Thyroid gland (tissue), 4 donors: Measurements from ENCODE around the gene LYVE1. TPM values are rescaled to one million over a fixed set of nuclear protein-coding genes. Genes with fewer than 3 reads are reported as not detected.

Experiments used
- DNase-seq, 2 donors: peaks; one replicate each; pipeline ENCODE4 v3.0.0-alpha.2; 2019
- H3K27ac ChIP-seq, 3 donors: fragments of 200-600 bp; sonication (generic); 1 replicate in 2 of 3; 2 replicates in 1 of 3; pipeline ENCODE4 v1.5.1; 2016 to 2019; ENCODE audit warnings: mild to moderate bottlenecking in 1 of 3, moderate library complexity in 1 of 3
- H3K27me3 ChIP-seq: fragments of 200-600 bp; sonication (generic); one replicate; pipeline ENCODE4 v1.5.1; 2019
- H3K36me3 ChIP-seq, 2 donors: fragments of 200-600 bp; sonication (generic); one replicate each; pipeline ENCODE4 v1.5.1; 2016 to 2019
- H3K4me1 ChIP-seq, 2 donors: fragments of 200-600 bp; sonication (generic); one replicate each; pipeline ENCODE4 v1.5.1; 2017 to 2019
- H3K4me3 ChIP-seq, 3 donors: fragments of 200-600 bp; sonication (generic); replicated peaks in 1 of 3; 1 replicate in 2 of 3; 2 replicates in 1 of 3; pipeline ENCODE4 v1.5.1; 2016; ENCODE audit warnings: mild to moderate bottlenecking in 1 of 3
- H3K9me3 ChIP-seq: fragments of 200-600 bp; sonication (generic); one replicate; pipeline ENCODE4 v1.5.1; 2017
- CTCF ChIP-seq, 6 experiments: fragments of 200-600 bp in 3 of 6; fragments of 450-650 bp in 3 of 6; sonication (generic) in 3 of 6; IDR thresholded peaks; one replicate each; pipeline ENCODE4 v1.5.1; 2016 to 2019; ENCODE audit warnings: antibody characterized with exemption in 6 of 6, mild to moderate bottlenecking in 2 of 6, inconsistent platforms in 1 of 6, moderate library complexity in 1 of 6
- POLR2A ChIP-seq, 2 donors: fragments of 450-650 bp; IDR thresholded peaks; one replicate each; pipeline ENCODE4 v1.6.1; 2017; ENCODE audit warnings: antibody characterized with exemption in 2 of 2, mild to moderate bottlenecking in 2 of 2, moderate library complexity in 1 of 2
- WGBS, 2 donors: methylation state at CpG; one replicate each; pipeline ENCODE4 v1.1.5; 2017; 5-methylcytosine and 5-hydroxymethylcytosine counted together
- intact Hi-C: fragments of 100-400 bp; cut with DNase I; formaldehyde crosslinking; loops from one replicate; pipeline ENCODE4 v1.15.1; 2023
- total RNA-seq, 4 donors: library from RNA; depleted of rRNA; stranded (reverse); fragments of >200 nt; gene quantifications; one replicate each; pipeline ENCODE4 v1.2.3, GENCODE V29; 2016

LYVE1 gene
- total RNA-seq, 4 donors from 2014 or later = 27.2 to 185 (median 73.5) TPM

GRCh38 chr11:10603721-10604297, 35.3 kb upstream of the LYVE1 start:
- no peaks in the 10 kb centered on the region for H3K9me3 ChIP-seq
- no peak overlapping the region for H3K4me3 ChIP-seq
- no peaks in the 10 kb centered on the region for H3K27me3 ChIP-seq
- no peak for DNase-seq
- WGBS, 2 donors = 98% methylated on average over 3 of the region's 5 CpGs
- H3K27ac ChIP-seq = no peak overlapping the region
- TF ChIP-seq CTCF (IDR thresholded peaks at IDR 0.05) (no peak), POLR2A (IDR thresholded peaks at IDR 0.05) (no peak)
- intact Hi-C loops = no loop called here
- H3K4me1 ChIP-seq = peaks cover 5 to 17% of the 10 kb centered on the region in 2 donors
- no peaks in the 10 kb centered on the region for H3K36me3 ChIP-seq

GRCh38 chr11:10602945-10603344, 34.5 kb upstream of the LYVE1 start:
- no peaks in the 10 kb centered on the region for H3K36me3 ChIP-seq

GRCh38 chr11:10602366-10602765, 33.9 kb upstream of the LYVE1 start:
- Histone ChIP-seq H3K4me3 (no peak overlapping the region), H3K27me3 (no peaks in the 10 kb centered on the region), H3K27ac (no peak overlapping the region), H3K4me1 (peaks cover 0 to 10% of the 10 kb centered on the region in 2 donors), H3K36me3 (no peaks in the 10 kb centered on the region), H3K9me3 (no peaks in the 10 kb centered on the region)
- intact Hi-C loops = no loop called here
- no peak for DNase-seq
- WGBS, 2 donors = 90 to 97% methylated on average over 7 of the region's 7 CpGs
- TF ChIP-seq CTCF (IDR thresholded peaks at IDR 0.05) (no peak), POLR2A (IDR thresholded peaks at IDR 0.05) (no peak)

More at GRCh38 chr11:10602945-10603344, 34.5 kb upstream of the LYVE1 start:
- no peak for DNase-seq
- Histone ChIP-seq H3K9me3 (no peaks in the 10 kb centered on the region), H3K4me3 (no peak overlapping the region), H3K27me3 (no peaks in the 10 kb centered on the region), H3K27ac (no peak overlapping the region), H3K4me1 (peaks cover 2 to 16% of the 10 kb centered on the region in 2 donors)
- 90 to 94% methylated on average over 10 to 12 of the region's 12 CpGs for WGBS, 2 donors
- intact Hi-C loops = no loop called here
- TF ChIP-seq CTCF (IDR thresholded peaks at IDR 0.05) (no peak), POLR2A (IDR thresholded peaks at IDR 0.05) (no peak)

GRCh38 chr11:10601837-10602236, 33.4 kb upstream of the LYVE1 start:
- Histone ChIP-seq H3K27me3 (no peaks in the 10 kb centered on the region), H3K27ac (no peak overlapping the region), H3K4me3 (no peak overlapping the region), H3K36me3 (no peaks in the 10 kb centered on the region), H3K9me3 (no peaks in the 10 kb centered on the region), H3K4me1 (peaks cover 0 to 5% of the 10 kb centered on the region in 2 donors)
- intact Hi-C loops = no loop called here
- TF ChIP-seq CTCF (IDR thresholded peaks at IDR 0.05) (no peak), POLR2A (IDR thresholded peaks at IDR 0.05) (no peak)
- 82 to 87% methylated on average over 5 to 6 of the region's 6 CpGs for WGBS, 2 donors
- DNase-seq = peak in 1 of 2 donors; percentile 10

- TF ChIP-seq POLR2A (IDR thresholded peaks at IDR 0.05) (no peak), CTCF (IDR thresholded peaks at IDR 0.05) (no peak)
- H3K27me3 ChIP-seq = no peaks in the 10 kb centered on the region
- intact Hi-C loops = no loop called here
- H3K9me3 ChIP-seq = no peaks in the 10 kb centered on the region
- no peaks in the 10 kb centered on the region for H3K4me1 ChIP-seq
- H3K4me3 ChIP-seq = no peak overlapping the region
- 92 to 93% methylated on average over 11 of the region's 11 CpGs for WGBS, 2 donors
- no peaks in the 10 kb centered on the region for H3K36me3 ChIP-seq
- no peak overlapping the region for H3K27ac ChIP-seq
- DNase-seq = no peak
Measured at GRCh38 chr11:10600570-10601248, 32.2 kb upstream of the LYVE1 start.
